Natural killer cell (primary cell): ENCODE measurements around the gene SRP14. TPM values are rescaled to one million over a fixed set of nuclear protein-coding genes. Genes with fewer than 3 reads are reported as not detected.

Experiments used
- ATAC-seq, 3 donors: fragments of 150-1000 bp in 2 of 3; fragments of 200-7000 bp in 1 of 3; cut with Tn5 transposase; 1 replicate in 1 of 3; 2 replicates in 2 of 3; pipeline ENCODE4 v1.10.0; 2021; ENCODE audit warnings: mild to moderate bottlenecking in 2 of 3, moderate library complexity in 2 of 3
- DNase-seq, 2 donors: peaks; one replicate each; pipeline versions ENCODE4 v3.0.0 to v3.0.0-alpha.2; 2013 to 2021; ENCODE audit warnings: mixed read lengths in 1 of 2
- H3K27ac ChIP-seq: one replicate; pipeline ENCODE4 v1.5.1; 2013; ENCODE audit warnings: mild to moderate bottlenecking, low read length
- H3K27me3 ChIP-seq: one replicate; pipeline ENCODE4 v1.6.1; 2013; ENCODE audit warnings: low read length; ENCODE audit not compliant: control insufficient read depth, insufficient read depth
- H3K36me3 ChIP-seq: one replicate; pipeline ENCODE4 v1.6.1; 2013; ENCODE audit warnings: low read length; ENCODE audit not compliant: control insufficient read depth, insufficient read depth
- H3K4me1 ChIP-seq: one replicate; pipeline ENCODE4 v1.6.1; 2013; ENCODE audit warnings: low read length; ENCODE audit not compliant: control insufficient read depth, insufficient read depth
- H3K4me3 ChIP-seq: one replicate; pipeline ENCODE4 v1.5.1; 2013; ENCODE audit warnings: low read length
- H3K9me3 ChIP-seq: one replicate; pipeline ENCODE4 v1.6.1; 2013; ENCODE audit warnings: low read length; ENCODE audit not compliant: control insufficient read depth, insufficient read depth
- H3K27ac Mint-ChIP-seq, 2 donors: one replicate each; pipeline ENCODE4 v1.8.0; 2022; ENCODE audit warnings: mild to moderate bottlenecking in 2 of 2, mixed read lengths in 2 of 2, moderate library complexity in 1 of 2
- H3K27me3 Mint-ChIP-seq, 2 donors: one replicate each; pipeline ENCODE4 v1.8.0; 2022; ENCODE audit warnings: low read depth in 2 of 2, mixed read lengths in 2 of 2
- H3K36me3 Mint-ChIP-seq: one replicate; pipeline ENCODE4 v1.8.0; 2022; ENCODE audit warnings: mixed read lengths
- H3K4me1 Mint-ChIP-seq, 2 donors: one replicate each; pipeline ENCODE4 v1.8.0; 2022; ENCODE audit warnings: mixed read lengths in 2 of 2
- H3K4me3 Mint-ChIP-seq: one replicate; pipeline ENCODE4 v1.8.0; 2022; ENCODE audit warnings: mild to moderate bottlenecking, moderate library complexity, mixed read lengths
- H3K9me3 Mint-ChIP-seq, 2 donors: one replicate each; pipeline ENCODE4 v1.8.0; 2022; ENCODE audit warnings: mixed read lengths in 2 of 2
- CTCF ChIP-seq: fragments of 200-600 bp; IDR thresholded peaks from one replicate; pipeline ENCODE4 v1.8.0; 2022; ENCODE audit warnings: antibody characterized with exemption
- WGBS: methylation state at CpG from one replicate; pipeline ENCODE4 v1.1.7; 2013; ENCODE audit warnings: missing lambda C conversion rate; ENCODE audit not compliant: insufficient coverage; 5-methylcytosine and 5-hydroxymethylcytosine counted together
- intact Hi-C: fragments of 100-400 bp; cut with micrococcal nuclease; formaldehyde crosslinking; loops from one replicate; pipeline ENCODE4 v1.14.2; 2022
- total RNA-seq, 4 donors: library from RNA; stranded (reverse); fragments of 120-200 nt in 1 of 4; gene quantifications; one replicate each; pipeline versions ENCODE4 v1.2.3 to v1.2.4, GENCODE V29; 2013 to 2022

The SRP14 gene
- total RNA-seq, 3 donors from 2014 or later (not counting 1 experiment from before 2014, with no cell fraction given): 126 to 143 (median 127) TPM

GRCh38 chr15:40034186-40034946 is 4.6 kb downstream of the SRP14 start:
- no peak overlapping the region for H3K4me3 ChIP-seq
- H3K4me3 Mint-ChIP-seq: no peak overlapping the region
- H3K9me3 Mint-ChIP-seq: no peaks in the 10 kb centered on the region
- H3K27me3 Mint-ChIP-seq: no peaks in the 10 kb centered on the region
- peak overlapping the region in 1 of 2 donors; percentile 24 for H3K27ac Mint-ChIP-seq
- H3K27ac ChIP-seq: no peak overlapping the region
- H3K4me1 Mint-ChIP-seq: peaks cover 32 to 40% of the 10 kb centered on the region in 2 donors
- H3K27me3 ChIP-seq: no peaks in the 10 kb centered on the region
- peaks cover 25% of the 10 kb centered on the region for H3K36me3 Mint-ChIP-seq
- peaks cover 58% of the 10 kb centered on the region for H3K36me3 ChIP-seq
- DNase-seq (no peak), ATAC-seq (no peak)
- H3K4me1 ChIP-seq: peaks cover 9% of the 10 kb centered on the region
- WGBS: 63% methylated on average over 3 of the region's 3 CpGs
- no peaks in the 10 kb centered on the region for H3K9me3 ChIP-seq
- intact Hi-C loops: loop anchor here (10.0 kb wide), 1 partner anchor 250 kb away; the partner anchor contains the start of gene FSIP1
- no peak for TF ChIP-seq CTCF

- TF ChIP-seq CTCF: no peak
- Histone ChIP-seq H3K9me3 (no peaks in the 10 kb centered on the region), H3K4me1 (no peaks in the 10 kb centered on the region), H3K36me3 (peaks cover 64% of the 10 kb centered on the region), H3K27me3 (no peaks in the 10 kb centered on the region), H3K4me3 (no peak overlapping the region), H3K27ac (no peak overlapping the region)
- peaks cover 11 to 19% of the 10 kb centered on the region in 2 donors for H3K4me1 Mint-ChIP-seq
- DNase-seq (no peak), ATAC-seq (no peak)
- no peak overlapping the region for H3K27ac Mint-ChIP-seq
- WGBS: 90% methylated on average over 2 of the region's 6 CpGs
- H3K4me3 Mint-ChIP-seq: no peak overlapping the region
- no peaks in the 10 kb centered on the region for H3K9me3 Mint-ChIP-seq
- no peaks in the 10 kb centered on the region for H3K27me3 Mint-ChIP-seq
- H3K36me3 Mint-ChIP-seq: peaks cover 31% of the 10 kb centered on the region
- intact Hi-C loops: loop anchor here (10.0 kb wide), 1 partner anchor 247 kb away; the partner anchor contains the start of gene FSIP1
These were observed 6.7 kb downstream of the SRP14 start for GRCh38 chr15:40032125-40032839.

GRCh38 chr15:40031300-40031699 is 7.7 kb downstream of the SRP14 start:
- TF ChIP-seq CTCF: no peak
- Histone ChIP-seq H3K4me3 (no peak overlapping the region), H3K4me1 (no peaks in the 10 kb centered on the region), H3K27me3 (no peaks in the 10 kb centered on the region), H3K36me3 (peaks cover 58% of the 10 kb centered on the region), H3K27ac (no peak overlapping the region), H3K9me3 (no peaks in the 10 kb centered on the region)
- Mint-ChIP-seq H3K27ac (no peak overlapping the region), H3K27me3 (no peaks in the 10 kb centered on the region), H3K4me3 (no peak overlapping the region), H3K4me1 (peaks cover 3 to 11% of the 10 kb centered on the region in 2 donors), H3K9me3 (no peaks in the 10 kb centered on the region), H3K36me3 (peaks cover 24% of the 10 kb centered on the region)
- 79% methylated on average over 1 of the region's 3 CpGs for WGBS
- DNase-seq (no peak), ATAC-seq (no peak)
- intact Hi-C loops: loop anchor here (10.0 kb wide), 1 partner anchor 246 kb away; the partner anchor contains the start of gene FSIP1
